GM18505 (cell line): Measurements from ENCODE around the gene EMC7.
"Not testable (repeated sequence)": the region's sequence is repeated elsewhere in the genome, so short reads cannot be mapped to it uniquely, and the experiment has no call there.

Experiments used
- ATAC-seq: cut with Tn5 transposase; IDR thresholded peaks from one replicate; pipeline ENCODE4 v1.9.1; 2021; ENCODE audit not compliant: unreplicated experiment
- POLR2A ChIP-seq: IDR thresholded peaks from 4 replicates; pipeline ENCODE4 v1.6.1; 2011; ENCODE audit warnings: borderline replicate concordance; ENCODE audit not compliant: insufficient read depth, insufficient read length; ENCODE audit errors: extremely low read depth

The EMC7 gene

GRCh38 chr15:34065261-34065660 lies 36.4 kb downstream of the EMC7 start:
- TF ChIP-seq POLR2A = no peak
- ATAC-seq = no peak

GRCh38 chr15:34064438-34064837 lies 37.2 kb downstream of the EMC7 start:
- ATAC-seq = no peak
- TF ChIP-seq POLR2A = no peak

GRCh38 chr15:34059946-34060345 lies 41.7 kb downstream of the EMC7 start:
- no peak for TF ChIP-seq POLR2A

GRCh38 chr15:34059476-34059875 lies 42.2 kb downstream of the EMC7 start:
- no peak for TF ChIP-seq POLR2A
- no peak for ATAC-seq

More at GRCh38 chr15:34059946-34060345, 41.7 kb downstream of the EMC7 start:
- ATAC-seq = no peak

GRCh38 chr15:34056911-34057310 lies 44.8 kb downstream of the EMC7 start:
- no peak for ATAC-seq
- TF ChIP-seq POLR2A = no peak

- no peak for ATAC-seq
- TF ChIP-seq POLR2A = no peak
Measured at GRCh38 chr15:34055868-34056595, 45.6 kb downstream of the EMC7 start.

- no peak for ATAC-seq
- no peak for TF ChIP-seq POLR2A
Measured at GRCh38 chr15:34054081-34054707, 47.5 kb downstream of the EMC7 start.

- ATAC-seq = not testable (repeated sequence)
Measured at GRCh38 chr15:34050385-34050784, 51.3 kb downstream of the EMC7 start.

- no peak for ATAC-seq
- no peak for TF ChIP-seq POLR2A
Measured at GRCh38 chr15:34049112-34049511, 52.5 kb downstream of the EMC7 start.

GRCh38 chr15:34047893-34048775 lies 53.5 kb downstream of the EMC7 start:
- no peak for TF ChIP-seq POLR2A
- ATAC-seq = no peak

- TF ChIP-seq POLR2A = no peak
- no peak for ATAC-seq
Measured at GRCh38 chr15:34046471-34047145, 55.1 kb downstream of the EMC7 start.

- no peak for TF ChIP-seq POLR2A
- ATAC-seq = no peak
Measured at GRCh38 chr15:34043813-34044212, 57.8 kb downstream of the EMC7 start.

GRCh38 chr15:34043391-34043790 lies 58.3 kb downstream of the EMC7 start:
- no peak for ATAC-seq
- no peak for TF ChIP-seq POLR2A
